Measurements from ENCODE around the gene TRAF5. TPM values are rescaled to one million over a fixed set of nuclear protein-coding genes. Genes with fewer than 3 reads are reported as not detected.

TRAF5 gene
- total RNA-seq, 1 experiment from 2014 or later: 22.2 TPM

DNA sequence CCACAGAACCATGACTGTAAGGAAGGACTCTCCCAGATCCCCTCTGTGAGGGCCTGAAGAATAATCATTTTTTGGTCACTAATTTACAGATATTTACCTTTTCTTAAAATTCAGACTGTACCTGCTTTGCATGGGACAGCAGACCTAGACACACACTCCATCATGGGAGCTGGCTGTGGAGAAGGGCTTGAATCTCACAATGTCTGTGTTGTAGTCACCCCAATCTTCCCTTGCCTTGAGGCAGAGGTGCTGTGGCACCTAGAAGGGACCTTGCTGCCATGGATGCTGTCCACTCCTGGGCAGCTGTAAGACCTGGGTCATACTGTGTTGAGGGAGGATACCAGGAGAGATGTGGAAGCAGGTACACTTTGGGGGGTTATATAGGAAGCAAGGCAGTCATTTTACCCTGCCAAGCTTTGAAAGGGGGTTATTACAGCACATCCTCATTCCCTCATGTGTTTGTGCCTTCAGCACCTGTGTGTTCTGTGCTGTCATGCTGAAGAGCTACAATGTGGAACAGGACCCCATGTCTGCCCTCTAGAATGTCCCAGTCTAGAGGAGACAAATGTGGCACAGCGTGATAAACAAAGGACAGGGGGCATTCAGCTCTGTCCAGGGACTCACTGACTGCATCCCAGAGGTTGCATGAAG lies 27.1 kb downstream of the TRAF5 start:
- ChIA-PET POLR2A (no interaction called here), CTCF (interaction anchor here (0.7 kb wide), 1 partner anchor 8 kb away, joined by 3 read pairs; no protein-coding TSS in a partner anchor)
- ATAC-seq: no peak
- H3K4me3 Mint-ChIP-seq: no peak overlapping the region
- peaks cover 4% of the 10 kb centered on the region; the same call in 1 of the 2 replicates for H3K4me1 Mint-ChIP-seq
- peaks cover 15% of the 10 kb centered on the region for H3K9me3 Mint-ChIP-seq
- TF ChIP-seq NR3C1 (CRISPR knock-in tag; conservative IDR thresholded peaks at IDR 0.05; ENCODE audit: low read depth): no peak
- TF ChIP-seq ZBTB21 (CRISPR knock-in tag; IDR thresholded peaks at IDR 0.05; ENCODE audit: borderline replicate concordance): no peak
- TF ChIP-seq GTF2I (CRISPR knock-in tag; conservative IDR thresholded peaks at IDR 0.05): no peak
- no peak for TF ChIP-seq FOXK1 (CRISPR knock-in tag; IDR thresholded peaks at IDR 0.05)
- TF ChIP-seq, protein P1, sequence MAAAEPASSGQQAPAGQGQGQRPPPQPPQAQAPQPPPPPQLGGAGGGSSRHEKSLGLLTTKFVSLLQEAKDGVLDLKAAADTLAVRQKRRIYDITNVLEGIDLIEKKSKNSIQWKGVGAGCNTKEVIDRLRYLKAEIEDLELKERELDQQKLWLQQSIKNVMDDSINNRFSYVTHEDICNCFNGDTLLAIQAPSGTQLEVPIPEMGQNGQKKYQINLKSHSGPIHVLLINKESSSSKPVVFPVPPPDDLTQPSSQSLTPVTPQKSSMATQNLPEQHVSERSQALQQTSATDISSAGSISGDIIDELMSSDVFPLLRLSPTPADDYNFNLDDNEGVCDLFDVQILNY (CRISPR knock-in tag; IDR thresholded peaks at IDR 0.05): no peak
- no peak for TF ChIP-seq HMGA2 (CRISPR knock-in tag; IDR thresholded peaks at IDR 0.05)
- TF ChIP-seq SOX15 (CRISPR knock-in tag; IDR thresholded peaks at IDR 0.05): no peak
- no peak for TF ChIP-seq KAT7 (CRISPR knock-in tag; IDR thresholded peaks at IDR 0.05; ENCODE audit: borderline replicate concordance)
- peaks cover 29% of the 10 kb centered on the region for H3K36me3 Mint-ChIP-seq
- no peak for DNase-seq (ENCODE audit: low spot score)
- no peak overlapping the region for H3K27ac Mint-ChIP-seq
- H3K27me3 Mint-ChIP-seq (ENCODE audit: low read depth): no peaks in the 10 kb centered on the region

DNA sequence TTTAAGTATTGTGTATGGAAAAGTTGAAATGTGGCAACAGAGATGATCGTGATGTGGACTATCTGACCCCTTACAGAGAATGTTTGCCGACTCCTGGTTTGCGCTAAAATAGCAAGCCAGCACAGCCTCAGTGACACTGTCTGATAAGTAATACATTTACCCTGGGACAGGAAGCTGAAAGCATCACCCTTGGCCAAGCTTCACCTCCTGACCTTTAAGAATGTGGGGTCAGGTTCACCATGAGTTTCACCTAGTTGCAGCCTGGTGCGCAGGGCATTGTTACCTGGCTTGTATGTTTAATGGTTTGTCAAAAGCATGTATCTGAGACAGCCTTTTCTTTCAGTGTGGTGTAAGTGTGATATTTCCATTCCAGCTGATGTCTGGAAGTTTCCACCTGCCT lies 29.2 kb downstream of the TRAF5 start:
- no peak overlapping the region for H3K4me3 Mint-ChIP-seq
- ATAC-seq (no peak), DNase-seq (ENCODE audit: low spot score) (no peak)
- ChIA-PET POLR2A (no interaction called here), CTCF (no interaction called here)
- no peaks in the 10 kb centered on the region for H3K27me3 Mint-ChIP-seq (ENCODE audit: low read depth)
- peaks cover 32% of the 10 kb centered on the region for H3K36me3 Mint-ChIP-seq
- H3K9me3 Mint-ChIP-seq: peaks cover 15% of the 10 kb centered on the region
- no peaks in the 10 kb centered on the region for H3K4me1 Mint-ChIP-seq
- no peak overlapping the region for H3K27ac Mint-ChIP-seq
- TF ChIP-seq, protein P2, sequence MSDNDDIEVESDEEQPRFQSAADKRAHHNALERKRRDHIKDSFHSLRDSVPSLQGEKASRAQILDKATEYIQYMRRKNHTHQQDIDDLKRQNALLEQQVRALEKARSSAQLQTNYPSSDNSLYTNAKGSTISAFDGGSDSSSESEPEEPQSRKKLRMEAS (CRISPR knock-in tag; IDR thresholded peaks at IDR 0.05): no peak
- no peak for TF ChIP-seq FOXP1 (CRISPR knock-in tag; IDR thresholded peaks at IDR 0.05; ENCODE audit: borderline replicate concordance)
- TF ChIP-seq, protein P3, sequence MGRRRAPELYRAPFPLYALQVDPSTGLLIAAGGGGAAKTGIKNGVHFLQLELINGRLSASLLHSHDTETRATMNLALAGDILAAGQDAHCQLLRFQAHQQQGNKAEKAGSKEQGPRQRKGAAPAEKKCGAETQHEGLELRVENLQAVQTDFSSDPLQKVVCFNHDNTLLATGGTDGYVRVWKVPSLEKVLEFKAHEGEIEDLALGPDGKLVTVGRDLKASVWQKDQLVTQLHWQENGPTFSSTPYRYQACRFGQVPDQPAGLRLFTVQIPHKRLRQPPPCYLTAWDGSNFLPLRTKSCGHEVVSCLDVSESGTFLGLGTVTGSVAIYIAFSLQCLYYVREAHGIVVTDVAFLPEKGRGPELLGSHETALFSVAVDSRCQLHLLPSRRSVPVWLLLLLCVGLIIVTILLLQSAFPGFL (CRISPR knock-in tag; IDR thresholded peaks at IDR 0.05; ENCODE audit: borderline replicate concordance): no peak
- TF ChIP-seq CREM (CRISPR knock-in tag; IDR thresholded peaks at IDR 0.05): no peak
- TF ChIP-seq, protein P4, sequence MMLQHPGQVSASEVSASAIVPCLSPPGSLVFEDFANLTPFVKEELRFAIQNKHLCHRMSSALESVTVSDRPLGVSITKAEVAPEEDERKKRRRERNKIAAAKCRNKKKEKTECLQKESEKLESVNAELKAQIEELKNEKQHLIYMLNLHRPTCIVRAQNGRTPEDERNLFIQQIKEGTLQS (CRISPR knock-in tag; conservative IDR thresholded peaks at IDR 0.05): no peak
- TF ChIP-seq RORB (CRISPR knock-in tag; IDR thresholded peaks at IDR 0.05): no peak
- TF ChIP-seq CREB1 (CRISPR knock-in tag; IDR thresholded peaks at IDR 0.05): no peak
- no peak for TF ChIP-seq TP53 (CRISPR knock-in tag; IDR thresholded peaks at IDR 0.05)
- no peak for TF ChIP-seq JAZF1 (CRISPR knock-in tag; IDR thresholded peaks at IDR 0.05)
- no peak for TF ChIP-seq ZNF396 (CRISPR knock-in tag; IDR thresholded peaks at IDR 0.05; ENCODE audit: borderline replicate concordance)
- TF ChIP-seq NFATC4 (CRISPR knock-in tag; IDR thresholded peaks at IDR 0.05): no peak

DNA sequence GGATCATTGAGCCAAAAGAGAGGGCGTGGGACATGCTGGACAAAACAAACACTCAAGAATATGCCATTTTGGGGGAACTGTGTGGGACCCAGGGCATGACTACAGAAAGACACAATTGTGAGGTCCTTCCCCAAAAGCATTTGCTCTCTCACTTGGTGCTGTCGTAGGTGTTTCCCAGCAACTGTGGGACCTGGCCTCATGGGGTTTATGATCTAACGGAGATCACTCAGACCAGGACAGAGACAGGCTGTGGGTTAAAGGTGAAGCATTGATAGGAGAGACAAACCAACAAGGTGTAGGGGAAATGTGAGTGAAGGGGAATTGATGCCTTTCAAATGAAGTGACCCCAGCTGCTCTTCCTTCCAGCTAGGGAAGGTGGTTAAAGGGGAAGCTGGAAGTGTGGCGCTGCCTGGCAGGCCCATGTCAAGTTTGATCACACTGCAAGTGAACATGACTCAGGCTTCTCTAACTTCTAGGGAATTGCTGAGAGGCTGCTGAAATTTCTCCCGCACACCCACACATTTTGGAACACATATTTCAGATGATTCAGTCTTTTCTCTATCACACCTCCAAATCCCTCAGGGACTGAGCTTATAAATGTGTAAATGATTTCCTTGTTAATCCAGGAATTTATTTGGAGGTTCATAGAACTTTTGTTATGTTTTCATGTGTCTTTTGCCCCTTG lies 30.2 kb downstream of the TRAF5 start:
- H3K27me3 Mint-ChIP-seq (ENCODE audit: low read depth): no peaks in the 10 kb centered on the region
- H3K4me1 Mint-ChIP-seq: no peaks in the 10 kb centered on the region
- H3K27ac Mint-ChIP-seq: no peak overlapping the region; the same call in 1 of the 2 replicates
- DNase-seq (ENCODE audit: low spot score) (no peak), ATAC-seq (no peak)
- POLR2A ChIA-PET: no interaction called here
- no peak overlapping the region for H3K4me3 Mint-ChIP-seq
- peaks cover 30% of the 10 kb centered on the region for H3K36me3 Mint-ChIP-seq
- peaks cover 7% of the 10 kb centered on the region for H3K9me3 Mint-ChIP-seq
- CTCF ChIA-PET: no interaction called here
- TF ChIP-seq MXD4 (CRISPR knock-in tag; IDR thresholded peaks at IDR 0.05; ENCODE audit: borderline replicate concordance) (no peak), SMAD3 (CRISPR knock-in tag; IDR thresholded peaks at IDR 0.05; ENCODE audit: borderline replicate concordance) (no peak), MYBL2 (CRISPR knock-in tag; IDR thresholded peaks at IDR 0.05) (no peak)
- TF ChIP-seq, protein P5, sequence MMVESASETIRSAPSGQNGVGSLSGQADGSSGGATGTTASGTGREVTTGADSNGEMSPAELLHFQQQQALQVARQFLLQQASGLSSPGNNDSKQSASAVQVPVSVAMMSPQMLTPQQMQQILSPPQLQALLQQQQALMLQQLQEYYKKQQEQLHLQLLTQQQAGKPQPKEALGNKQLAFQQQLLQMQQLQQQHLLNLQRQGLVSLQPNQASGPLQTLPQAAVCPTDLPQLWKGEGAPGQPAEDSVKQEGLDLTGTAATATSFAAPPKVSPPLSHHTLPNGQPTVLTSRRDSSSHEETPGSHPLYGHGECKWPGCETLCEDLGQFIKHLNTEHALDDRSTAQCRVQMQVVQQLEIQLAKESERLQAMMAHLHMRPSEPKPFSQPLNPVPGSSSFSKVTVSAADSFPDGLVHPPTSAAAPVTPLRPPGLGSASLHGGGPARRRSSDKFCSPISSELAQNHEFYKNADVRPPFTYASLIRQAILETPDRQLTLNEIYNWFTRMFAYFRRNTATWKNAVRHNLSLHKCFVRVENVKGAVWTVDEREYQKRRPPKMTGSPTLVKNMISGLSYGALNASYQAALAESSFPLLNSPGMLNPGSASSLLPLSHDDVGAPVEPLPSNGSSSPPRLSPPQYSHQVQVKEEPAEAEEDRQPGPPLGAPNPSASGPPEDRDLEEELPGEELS (CRISPR knock-in tag; IDR thresholded peaks at IDR 0.05): no peak
- TF ChIP-seq, protein P6, sequence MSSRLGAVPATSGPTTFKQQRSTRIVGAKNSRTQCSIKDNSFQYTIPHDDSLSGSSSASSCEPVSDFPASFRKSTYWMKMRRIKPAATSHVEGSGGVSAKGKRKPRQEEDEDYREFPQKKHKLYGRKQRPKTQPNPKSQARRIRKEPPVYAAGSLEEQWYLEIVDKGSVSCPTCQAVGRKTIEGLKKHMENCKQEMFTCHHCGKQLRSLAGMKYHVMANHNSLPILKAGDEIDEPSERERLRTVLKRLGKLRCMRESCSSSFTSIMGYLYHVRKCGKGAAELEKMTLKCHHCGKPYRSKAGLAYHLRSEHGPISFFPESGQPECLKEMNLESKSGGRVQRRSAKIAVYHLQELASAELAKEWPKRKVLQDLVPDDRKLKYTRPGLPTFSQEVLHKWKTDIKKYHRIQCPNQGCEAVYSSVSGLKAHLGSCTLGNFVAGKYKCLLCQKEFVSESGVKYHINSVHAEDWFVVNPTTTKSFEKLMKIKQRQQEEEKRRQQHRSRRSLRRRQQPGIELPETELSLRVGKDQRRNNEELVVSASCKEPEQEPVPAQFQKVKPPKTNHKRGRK (CRISPR knock-in tag; IDR thresholded peaks at IDR 0.05; ENCODE audit: borderline replicate concordance): no peak
- TF ChIP-seq, protein P7, sequence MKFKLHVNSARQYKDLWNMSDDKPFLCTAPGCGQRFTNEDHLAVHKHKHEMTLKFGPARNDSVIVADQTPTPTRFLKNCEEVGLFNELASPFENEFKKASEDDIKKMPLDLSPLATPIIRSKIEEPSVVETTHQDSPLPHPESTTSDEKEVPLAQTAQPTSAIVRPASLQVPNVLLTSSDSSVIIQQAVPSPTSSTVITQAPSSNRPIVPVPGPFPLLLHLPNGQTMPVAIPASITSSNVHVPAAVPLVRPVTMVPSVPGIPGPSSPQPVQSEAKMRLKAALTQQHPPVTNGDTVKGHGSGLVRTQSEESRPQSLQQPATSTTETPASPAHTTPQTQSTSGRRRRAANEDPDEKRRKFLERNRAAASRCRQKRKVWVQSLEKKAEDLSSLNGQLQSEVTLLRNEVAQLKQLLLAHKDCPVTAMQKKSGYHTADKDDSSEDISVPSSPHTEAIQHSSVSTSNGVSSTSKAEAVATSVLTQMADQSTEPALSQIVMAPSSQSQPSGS (CRISPR knock-in tag; IDR thresholded peaks at IDR 0.05; ENCODE audit: borderline replicate concordance, low read depth): no peak
